K562 (cell line): ENCODE results near the gene RNF187. TPM values are rescaled to one million over a fixed set of nuclear protein-coding genes. Genes with fewer than 3 reads are reported as not detected.

Experiments
- ARNT ChIP-seq, 2 experiments: fragments of 450-650 bp; IDR thresholded peaks; 2 replicates each; pipeline ENCODE4 v1.6.1; 2016; ENCODE audit warnings: mild to moderate bottlenecking in 1 of 2
- BCOR ChIP-seq: fragments of 450-650 bp; IDR thresholded peaks from 2 replicates; pipeline ENCODE4 v1.6.1; 2016
- C11orf30 ChIP-seq: fragments of 450-650 bp; IDR thresholded peaks from 2 replicates; pipeline ENCODE4 v1.6.1; 2016; ENCODE audit warnings: low read depth, mild to moderate bottlenecking
- CBFA2T2 ChIP-seq: fragments of 450-650 bp; conservative IDR thresholded peaks from 2 replicates; pipeline ENCODE4 v1.6.1; 2017; ENCODE audit warnings: mild to moderate bottlenecking
- CTBP1 ChIP-seq: fragments of 450-650 bp; IDR thresholded peaks from 2 replicates; pipeline ENCODE4 v1.6.1; 2016; ENCODE audit warnings: borderline replicate concordance
- CXXC5 ChIP-seq: fragments of 250-450 bp; sonication (Bioruptor Pico); IDR thresholded peaks from 2 replicates; pipeline ENCODE4 v1.8.0; 2022; ENCODE audit warnings: inconsistent platforms, mild to moderate bottlenecking, moderate library complexity
- DPF2 ChIP-seq: fragments of 450-650 bp; IDR thresholded peaks from 2 replicates; pipeline ENCODE4 v1.6.1; 2016
- EHMT2 ChIP-seq: fragments of 450-650 bp; IDR thresholded peaks from 2 replicates; pipeline ENCODE4 v1.6.1; 2018; ENCODE audit warnings: antibody characterized with exemption
- ELF4 ChIP-seq: fragments of 450-650 bp; formaldehyde crosslinking; IDR thresholded peaks from 2 replicates; pipeline ENCODE4 v1.4.0; 2022; ENCODE audit warnings: missing genetic modification characterization
- KDM1A ChIP-seq, 2 experiments: fragments of 450-650 bp; IDR thresholded peaks; 2 replicates each; pipeline ENCODE4 v1.6.1; 2016; ENCODE audit warnings: mild to moderate bottlenecking in 2 of 2
- MXI1 ChIP-seq: IDR thresholded peaks from 2 replicates; pipeline ENCODE4 v1.6.1; 2011; ENCODE audit warnings: low read depth, mild to moderate bottlenecking, improper control_type of control experiment, low read length
- PCBP1 ChIP-seq: fragments of 200-400 bp; formaldehyde crosslinking; IDR thresholded peaks from 2 replicates; pipeline ENCODE4 v1.6.1; 2018; ENCODE audit warnings: mild to moderate bottlenecking, low read depth, low read length; ENCODE audit not compliant: poor library complexity, severe bottlenecking
- RFX1 ChIP-seq: fragments of 450-650 bp; IDR thresholded peaks from 2 replicates; pipeline ENCODE4 v1.6.1; 2016; ENCODE audit warnings: mild to moderate bottlenecking, moderate library complexity
- SIN3A ChIP-seq, 2 experiments: fragments of 150-350 bp in 1 of 2; IDR thresholded peaks; 2 replicates each; pipeline ENCODE4 v1.6.1; 2011 to 2016; ENCODE audit warnings: borderline replicate concordance in 2 of 2, low read depth in 2 of 2, low read length in 2 of 2, mild to moderate bottlenecking in 2 of 2, moderate library complexity in 2 of 2; ENCODE audit not compliant: control insufficient read depth in 1 of 2
- SMARCA5 ChIP-seq: fragments of 450-650 bp; IDR thresholded peaks from 2 replicates; pipeline ENCODE4 v1.6.1; 2016
- SMC3 ChIP-seq: conservative IDR thresholded peaks from 2 replicates; pipeline ENCODE4 v1.6.1; 2011; ENCODE audit warnings: low read depth, low read length, improper control_type of control experiment; ENCODE audit not compliant: insufficient read depth
- SRSF3 ChIP-seq: fragments of 200-400 bp; formaldehyde crosslinking; IDR thresholded peaks from 2 replicates; pipeline ENCODE4 v1.6.1; 2016; ENCODE audit warnings: mild to moderate bottlenecking, low read length, moderate library complexity; ENCODE audit not compliant: insufficient read depth
- TBL1XR1 ChIP-seq, 2 experiments: IDR thresholded peaks; 2 replicates each; pipeline ENCODE4 v1.6.1; 2012; ENCODE audit warnings: improper control_type of control experiment in 2 of 2, low read length in 2 of 2, mild to moderate bottlenecking in 1 of 2
- XRCC5 ChIP-seq: fragments of 200-400 bp; formaldehyde crosslinking; IDR thresholded peaks from 2 replicates; pipeline ENCODE4 v1.6.1; 2017; ENCODE audit warnings: low read depth, mild to moderate bottlenecking, low read length
- ZNF174 ChIP-seq: fragments of 250-450 bp; sonication (Bioruptor Pico); IDR thresholded peaks from 2 replicates; pipeline ENCODE4 v1.4.0; 2020; ENCODE audit warnings: mild to moderate bottlenecking
- ZNF408 ChIP-seq: fragments of 250-450 bp; sonication (Bioruptor Pico); IDR thresholded peaks from 2 replicates; pipeline ENCODE4 v1.4.0; 2020; ENCODE audit warnings: low read depth, mild to moderate bottlenecking, moderate library complexity
- ZNF583 ChIP-seq: fragments of 250-450 bp; sonication (Bioruptor Pico); IDR thresholded peaks from 2 replicates; pipeline ENCODE4 v1.4.0; 2020
- ZNF76 ChIP-seq: fragments of 250-450 bp; sonication (Bioruptor Pico); IDR thresholded peaks from 2 replicates; pipeline ENCODE4 v1.4.0; 2020; ENCODE audit warnings: mild to moderate bottlenecking, moderate library complexity, borderline replicate concordance
- ZNF778 ChIP-seq: fragments of 450-650 bp; formaldehyde crosslinking; IDR thresholded peaks from 2 replicates; pipeline ENCODE4 v1.4.0; 2020; ENCODE audit warnings: mild to moderate bottlenecking, moderate library complexity
- ZNF780A ChIP-seq: fragments of 250-450 bp; sonication (Bioruptor Pico); IDR thresholded peaks from 2 replicates; pipeline ENCODE4 v1.5.0; 2021; ENCODE audit warnings: mild to moderate bottlenecking
- polyA plus RNA-seq, 8 experiments: library from polyadenylated mRNA; depleted of rRNA in 4 of 8; stranded (reverse) in 5 of 8; unstranded in 3 of 8; fragments of >200 nt; fragmentation: Nextera tagmentation in 2 of 8; fragmentation: Illumina TruSeq in 1 of 8; extraction: Ambion mirVana in 2 of 8; extraction: Trizol in 1 of 8; gene quantifications; 2 replicates each; pipeline versions ENCODE4 v1.2.1 to v1.2.3, GENCODE V29; 2011 to 2014; ENCODE audit warnings: inconsistent platforms in 1 of 8, missing spikeins in 1 of 8
- total RNA-seq, 7 experiments: library from RNA; depleted of rRNA in 6 of 7; stranded (reverse); fragments of >200 nt in 6 of 7; fragmentation: Illumina TruSeq in 2 of 7; extraction: Trizol in 2 of 7; gene quantifications; 2 replicates each; pipeline versions ENCODE4 v1.2.1 to v1.2.3, GENCODE V29; 2011 to 2021; ENCODE audit warnings: low replicate concordance in 1 of 7
- TF ChIP-seq, protein P1 (sequence below): fragments of 450-650 bp; IDR thresholded peaks from 2 replicates; pipeline ENCODE4 v1.6.1; 2016; ENCODE audit warnings: mild to moderate bottlenecking

RNF187 gene
- total and polyA plus RNA-seq, 9 of the 15 experiments (the other 6 are each of a cell fraction or from before 2014, with no cell fraction given), result 2.3 to 119 (median 41.9) TPM

DNA sequence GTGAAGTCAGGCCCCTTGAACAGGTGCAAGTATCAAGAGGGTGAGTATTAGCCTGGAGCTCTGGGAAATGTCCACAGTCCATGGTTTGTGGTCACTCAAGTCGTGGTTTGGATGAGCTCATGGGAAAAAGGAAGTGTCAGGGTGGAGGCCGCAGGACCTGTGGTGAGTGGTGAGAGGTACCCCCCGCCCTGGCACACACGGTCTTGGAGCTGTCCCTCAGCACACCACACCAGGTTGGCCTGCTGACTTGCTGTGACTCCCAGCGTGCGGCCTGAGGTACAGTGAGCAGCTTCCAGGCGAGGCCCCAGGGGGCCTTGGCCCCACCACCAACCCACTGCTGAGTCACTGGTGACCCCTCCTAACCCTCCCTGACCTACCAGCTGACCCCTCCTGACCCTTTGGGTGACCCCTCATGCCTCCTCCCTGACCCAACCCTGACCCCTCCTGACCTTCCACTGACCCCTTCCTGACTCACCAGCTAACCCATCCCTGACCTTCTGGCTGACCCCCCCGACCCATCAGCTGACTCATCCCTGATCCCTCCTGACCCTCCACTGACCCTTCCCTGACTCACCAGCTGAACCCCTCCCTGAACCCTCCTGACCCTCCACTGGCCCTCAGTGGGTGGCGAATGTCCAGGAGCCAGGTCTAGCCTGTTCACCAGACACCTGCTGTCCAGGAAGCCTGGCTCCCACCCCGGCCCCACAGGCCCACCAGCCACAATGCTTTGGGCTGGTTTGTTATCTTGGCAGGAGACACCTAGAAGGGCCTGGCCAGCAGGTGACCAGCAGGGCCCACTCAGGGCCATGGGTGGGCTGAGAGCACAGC, 34.8 kb upstream of the RNF187 start (continued):
- TF ChIP-seq SIN3A (IDR thresholded peaks at IDR 0.05; ENCODE audit: borderline replicate concordance in 2 of 2, control insufficient read depth in 1 of 2, low read depth in 2 of 2, low read length in 2 of 2), result no peak
- TF ChIP-seq BCOR, result peak; percentile 60; the same call in 1 of the 2 replicates
- peak; percentile 87 for TF ChIP-seq CTBP1
- no peak for TF ChIP-seq MXI1
- TF ChIP-seq RFX1, result no peak
- no peak for TF ChIP-seq SMARCA5
- TF ChIP-seq PCBP1, result no peak
- TF ChIP-seq ZNF583 (CRISPR knock-in tag), result peak; percentile 7; the same call in 1 of the 2 replicates
- peak; percentile 98 for TF ChIP-seq DPF2
- TF ChIP-seq TBL1XR1 (IDR thresholded peaks at IDR 0.05; ENCODE audit: low read length in 2 of 2), result peak in 1 of 2 experiments; percentile 60; a peak in 1 of 4 replicates
- TF ChIP-seq, protein P1, sequence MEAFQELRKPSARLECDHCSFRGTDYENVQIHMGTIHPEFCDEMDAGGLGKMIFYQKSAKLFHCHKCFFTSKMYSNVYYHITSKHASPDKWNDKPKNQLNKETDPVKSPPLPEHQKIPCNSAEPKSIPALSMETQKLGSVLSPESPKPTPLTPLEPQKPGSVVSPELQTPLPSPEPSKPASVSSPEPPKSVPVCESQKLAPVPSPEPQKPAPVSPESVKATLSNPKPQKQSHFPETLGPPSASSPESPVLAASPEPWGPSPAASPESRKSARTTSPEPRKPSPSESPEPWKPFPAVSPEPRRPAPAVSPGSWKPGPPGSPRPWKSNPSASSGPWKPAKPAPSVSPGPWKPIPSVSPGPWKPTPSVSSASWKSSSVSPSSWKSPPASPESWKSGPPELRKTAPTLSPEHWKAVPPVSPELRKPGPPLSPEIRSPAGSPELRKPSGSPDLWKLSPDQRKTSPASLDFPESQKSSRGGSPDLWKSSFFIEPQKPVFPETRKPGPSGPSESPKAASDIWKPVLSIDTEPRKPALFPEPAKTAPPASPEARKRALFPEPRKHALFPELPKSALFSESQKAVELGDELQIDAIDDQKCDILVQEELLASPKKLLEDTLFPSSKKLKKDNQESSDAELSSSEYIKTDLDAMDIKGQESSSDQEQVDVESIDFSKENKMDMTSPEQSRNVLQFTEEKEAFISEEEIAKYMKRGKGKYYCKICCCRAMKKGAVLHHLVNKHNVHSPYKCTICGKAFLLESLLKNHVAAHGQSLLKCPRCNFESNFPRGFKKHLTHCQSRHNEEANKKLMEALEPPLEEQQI, result no peak
- no peak for TF ChIP-seq ZNF174 (CRISPR knock-in tag)
- peak; percentile 98 for TF ChIP-seq ELF4 (CRISPR knock-in tag)
- TF ChIP-seq CXXC5 (CRISPR knock-in tag), result no peak
- TF ChIP-seq CBFA2T2, result peak; percentile 68
- TF ChIP-seq SRSF3, result no peak
- TF ChIP-seq ZNF778 (CRISPR knock-in tag), result no peak
- TF ChIP-seq ZNF76 (CRISPR knock-in tag), result no peak
- 0 out of 2 replicates have a peak, but pooled peaks have one; percentile 15 for TF ChIP-seq EHMT2
- TF ChIP-seq ZNF408 (CRISPR knock-in tag), result no peak
- TF ChIP-seq KDM1A (IDR thresholded peaks at IDR 0.05), result peak; percentile 98
- TF ChIP-seq SMC3, result no peak
- 0 out of 2 replicates have a peak, but pooled peaks have one; percentile 21 for TF ChIP-seq XRCC5
- peak; percentile 88 for TF ChIP-seq C11orf30
- peak; percentile 51 to 73; a peak in 3 of 4 replicates for TF ChIP-seq ARNT (IDR thresholded peaks at IDR 0.05)
- 0 out of 2 replicates have a peak, but pooled peaks have one; percentile 23 for TF ChIP-seq ZNF780A
